HUES48 (cell line): ENCODE results near the gene TSPAN18.
"Not testable (repeated sequence)": the region's sequence is repeated elsewhere in the genome, so short reads cannot be mapped to it uniquely, and the experiment has no call there.

Experiments used
- H3K27ac ChIP-seq: one replicate; pipeline ENCODE4 v1.7.0; 2013; ENCODE audit warnings: low read depth, low read length, inconsistent platforms
- H3K27me3 ChIP-seq: 2 replicates; pipeline ENCODE4 v1.6.1; 2013; ENCODE audit warnings: mild to moderate bottlenecking, low read length; ENCODE audit not compliant: control insufficient read depth, insufficient read depth
- H3K36me3 ChIP-seq: 2 replicates; pipeline ENCODE4 v1.6.1; 2013; ENCODE audit warnings: low read length; ENCODE audit not compliant: control insufficient read depth, insufficient read depth
- H3K4me1 ChIP-seq: 2 replicates; pipeline ENCODE4 v1.6.1; 2013; ENCODE audit warnings: mild to moderate bottlenecking, low read length; ENCODE audit not compliant: control insufficient read depth, insufficient read depth
- H3K4me3 ChIP-seq: 2 replicates; pipeline ENCODE4 v1.5.1; 2013; ENCODE audit warnings: mild to moderate bottlenecking, low read depth, low read length
- H3K9ac ChIP-seq: 2 replicates; pipeline ENCODE4 v1.6.1; 2013; ENCODE audit warnings: mild to moderate bottlenecking, low read depth, low read length, moderate library complexity
- H3K9me3 ChIP-seq: 2 replicates; pipeline ENCODE4 v1.6.1; 2013; ENCODE audit warnings: low read length; ENCODE audit not compliant: control insufficient read depth, insufficient read depth

The TSPAN18 gene

GRCh38 chr11:44871682-44872081, 144.9 kb downstream of the TSPAN18 start:
- H3K9ac ChIP-seq, H3K9me3 ChIP-seq, H3K27me3 ChIP-seq, H3K4me1 ChIP-seq, H3K27ac ChIP-seq, H3K36me3 ChIP-seq, H3K4me3 ChIP-seq: not testable (repeated sequence)

- H3K4me3 ChIP-seq = no peak overlapping the region
- H3K27me3 ChIP-seq = peaks cover 4% of the 10 kb centered on the region; the same call in 1 of the 2 replicates
- no peak overlapping the region for H3K9ac ChIP-seq
- no peaks in the 10 kb centered on the region for H3K36me3 ChIP-seq
- H3K9me3 ChIP-seq = no peaks in the 10 kb centered on the region
- no peak overlapping the region for H3K27ac ChIP-seq
- H3K4me1 ChIP-seq = peaks cover 10% of the 10 kb centered on the region
Measured at GRCh38 chr11:44872556-44872955, 145.8 kb downstream of the TSPAN18 start.

- peaks cover 4% of the 10 kb centered on the region; the same call in 1 of the 2 replicates for H3K27me3 ChIP-seq
- H3K36me3 ChIP-seq = no peaks in the 10 kb centered on the region
- H3K4me1 ChIP-seq = peaks cover 20% of the 10 kb centered on the region
- no peak overlapping the region for H3K27ac ChIP-seq
- no peaks in the 10 kb centered on the region for H3K9me3 ChIP-seq
- no peak overlapping the region for H3K9ac ChIP-seq
- H3K4me3 ChIP-seq = no peak overlapping the region
Measured at GRCh38 chr11:44873537-44873936, 146.8 kb downstream of the TSPAN18 start.

GRCh38 chr11:44874284-44874683, 147.5 kb downstream of the TSPAN18 start:
- no peak overlapping the region for H3K9ac ChIP-seq
- H3K9me3 ChIP-seq = no peaks in the 10 kb centered on the region
- no peak overlapping the region for H3K27ac ChIP-seq
- no peak overlapping the region for H3K4me3 ChIP-seq
- H3K36me3 ChIP-seq = no peaks in the 10 kb centered on the region
- peaks cover 8% of the 10 kb centered on the region for H3K27me3 ChIP-seq
- H3K4me1 ChIP-seq = peaks cover 21% of the 10 kb centered on the region

- Histone ChIP-seq H3K4me3 (no peak overlapping the region), H3K9ac (no peak overlapping the region), H3K4me1 (peaks cover 21% of the 10 kb centered on the region), H3K9me3 (no peaks in the 10 kb centered on the region), H3K27me3 (peaks cover 16% of the 10 kb centered on the region), H3K36me3 (no peaks in the 10 kb centered on the region), H3K27ac (no peak overlapping the region)
Measured at GRCh38 chr11:44875037-44875436, 148.3 kb downstream of the TSPAN18 start.

- Histone ChIP-seq H3K9me3 (no peaks in the 10 kb centered on the region), H3K27ac (no peak overlapping the region), H3K4me1 (peaks cover 21% of the 10 kb centered on the region), H3K27me3 (peaks cover 21% of the 10 kb centered on the region), H3K36me3 (no peaks in the 10 kb centered on the region), H3K9ac (no peak overlapping the region), H3K4me3 (no peak overlapping the region)
Measured at GRCh38 chr11:44876194-44876723, 149.5 kb downstream of the TSPAN18 start.

GRCh38 chr11:44876906-44877305, 150.1 kb downstream of the TSPAN18 start:
- H3K27ac ChIP-seq = peak overlapping the region; percentile 67
- H3K4me3 ChIP-seq = no peak overlapping the region
- peaks cover 21% of the 10 kb centered on the region for H3K4me1 ChIP-seq
- H3K27me3 ChIP-seq = peaks cover 21% of the 10 kb centered on the region
- no peaks in the 10 kb centered on the region for H3K36me3 ChIP-seq
- no peaks in the 10 kb centered on the region for H3K9me3 ChIP-seq
- H3K9ac ChIP-seq = no peak overlapping the region

- Histone ChIP-seq H3K4me1 (peaks cover 21% of the 10 kb centered on the region), H3K27me3 (peaks cover 21% of the 10 kb centered on the region), H3K36me3 (no peaks in the 10 kb centered on the region), H3K9me3 (no peaks in the 10 kb centered on the region), H3K27ac (peak overlapping the region; percentile 67), H3K4me3 (no peak overlapping the region), H3K9ac (no peak overlapping the region)
Measured at GRCh38 chr11:44877571-44878497, 151.1 kb downstream of the TSPAN18 start.

- Histone ChIP-seq H3K27me3 (peaks cover 21% of the 10 kb centered on the region), H3K4me3 (no peak overlapping the region), H3K4me1 (peaks cover 21% of the 10 kb centered on the region), H3K27ac (no peak overlapping the region), H3K36me3 (no peaks in the 10 kb centered on the region), H3K9ac (no peak overlapping the region), H3K9me3 (no peaks in the 10 kb centered on the region)
Measured at GRCh38 chr11:44878711-44879110, 151.9 kb downstream of the TSPAN18 start.

GRCh38 chr11:44879432-44879831, 152.7 kb downstream of the TSPAN18 start:
- H3K9me3 ChIP-seq = no peaks in the 10 kb centered on the region
- H3K9ac ChIP-seq = no peak overlapping the region
- peaks cover 21% of the 10 kb centered on the region for H3K4me1 ChIP-seq
- H3K36me3 ChIP-seq = no peaks in the 10 kb centered on the region
- peaks cover 21% of the 10 kb centered on the region for H3K27me3 ChIP-seq
- no peak overlapping the region for H3K4me3 ChIP-seq
- no peak overlapping the region for H3K27ac ChIP-seq

- Histone ChIP-seq H3K27ac (no peak overlapping the region), H3K4me3 (no peak overlapping the region), H3K9me3 (no peaks in the 10 kb centered on the region), H3K9ac (no peak overlapping the region), H3K36me3 (no peaks in the 10 kb centered on the region), H3K4me1 (peaks cover 21% of the 10 kb centered on the region), H3K27me3 (peaks cover 21% of the 10 kb centered on the region)
Measured at GRCh38 chr11:44880511-44880910, 153.7 kb downstream of the TSPAN18 start.
